Left lung (tissue), 10 donors: ENCODE results near the gene SLC46A1. TPM values are rescaled to one million over a fixed set of nuclear protein-coding genes. Genes with fewer than 3 reads are reported as not detected.

Experiments used
- ATAC-seq: fragments of 200-7000 bp; cut with Tn5 transposase; one replicate; pipeline ENCODE4 v1.9.1; 2020; ENCODE audit warnings: moderate library complexity
- DNase-seq, 4 donors: peaks; one replicate each; pipeline ENCODE4 v3.0.0-alpha.2; 2013 to 2020
- H3K27ac ChIP-seq, 2 donors: fragments of 200-600 bp; sonication (generic) in 1 of 2; one replicate each; pipeline versions ENCODE4 v1.5.0 to v1.8.0; 2020 to 2021
- H3K27me3 ChIP-seq, 2 donors: fragments of 200-600 bp; sonication (generic) in 1 of 2; one replicate each; pipeline versions ENCODE4 v1.5.0 to v1.8.0; 2020 to 2021
- H3K36me3 ChIP-seq, 2 donors: fragments of 200-600 bp; sonication (generic) in 1 of 2; one replicate each; pipeline versions ENCODE4 v1.5.0 to v1.8.0; 2020 to 2021
- H3K4me1 ChIP-seq, 2 donors: fragments of 200-600 bp; one replicate each; pipeline ENCODE4 v1.8.0; 2021
- H3K4me3 ChIP-seq, 2 donors: fragments of 200-600 bp; sonication (generic) in 1 of 2; one replicate each; pipeline versions ENCODE4 v1.5.0 to v1.8.0; 2020 to 2021; ENCODE audit warnings: mild to moderate bottlenecking in 1 of 2
- H3K9me3 ChIP-seq, 2 donors: fragments of 200-600 bp; sonication (generic) in 1 of 2; one replicate each; pipeline versions ENCODE4 v1.5.0 to v1.8.0; 2020 to 2021
- CTCF ChIP-seq, 2 donors: fragments of 200-600 bp; sonication (generic) in 1 of 2; IDR thresholded peaks; one replicate each; pipeline versions ENCODE4 v1.5.0 to v1.8.0; 2021; ENCODE audit warnings: antibody characterized with exemption in 2 of 2
- intact Hi-C, 2 donors: fragments of 100-400 bp; cut with DNase I; formaldehyde crosslinking; loops; one replicate each; pipeline versions ENCODE4 v1.11.2 to v1.14.2; 2022
- polyA plus RNA-seq, 6 donors: library from polyadenylated mRNA; unstranded; fragments of 120-200 nt; gene quantifications; one replicate each; pipeline ENCODE4 v1.2.1, GENCODE V29; 2013; ENCODE audit not compliant: insufficient read length in 6 of 6
- total RNA-seq, 2 donors: library from RNA; stranded (reverse); fragmentation: NEBNext Ultra II Directional; extraction: Animal tissue kit (Norgen Biotek cat#: 25700); gene quantifications; one replicate each; pipeline ENCODE4 v1.2.1, GENCODE V29; 2021
- donor health status: DM: no; HTN: yes; CAD: no.
- donor health status: DM: no; HTN: no; CAD: no.

Gene SLC46A1
- total and polyA plus RNA-seq, 8 donors = 7.9 to 28.8 (median 11.4) TPM

DNA sequence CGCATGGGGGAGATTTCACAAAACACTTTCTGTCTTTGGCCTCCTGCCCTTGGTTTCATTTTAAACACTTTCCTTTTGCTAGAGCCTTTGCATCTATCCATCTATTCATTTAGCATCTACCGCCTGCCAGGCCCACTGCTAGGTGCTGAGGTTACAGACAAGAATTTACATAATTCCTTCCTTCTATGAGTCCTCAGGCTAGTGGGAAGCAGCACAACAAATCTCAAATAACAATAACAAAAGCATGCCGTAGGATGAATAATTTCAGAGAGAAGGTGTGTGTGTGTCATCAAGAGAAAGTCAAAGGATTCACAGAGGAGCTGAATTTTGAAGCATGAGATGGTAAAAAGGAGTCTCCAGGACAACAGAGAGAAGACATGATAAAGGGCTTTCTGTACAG is 6.1 kb upstream of the SLC46A1 start:
- Histone ChIP-seq H3K36me3 (no peaks in the 10 kb centered on the region), H3K9me3 (no peaks in the 10 kb centered on the region), H3K27ac (no peak overlapping the region), H3K4me1 (peaks cover 0 to 5% of the 10 kb centered on the region in 2 donors), H3K4me3 (no peak overlapping the region), H3K27me3 (peaks cover 0 to 3% of the 10 kb centered on the region in 2 donors)
- ATAC-seq (no peak), DNase-seq (no peak)
- intact Hi-C loops = no loop called here
- TF ChIP-seq CTCF (IDR thresholded peaks at IDR 0.05) = no peak

DNA sequence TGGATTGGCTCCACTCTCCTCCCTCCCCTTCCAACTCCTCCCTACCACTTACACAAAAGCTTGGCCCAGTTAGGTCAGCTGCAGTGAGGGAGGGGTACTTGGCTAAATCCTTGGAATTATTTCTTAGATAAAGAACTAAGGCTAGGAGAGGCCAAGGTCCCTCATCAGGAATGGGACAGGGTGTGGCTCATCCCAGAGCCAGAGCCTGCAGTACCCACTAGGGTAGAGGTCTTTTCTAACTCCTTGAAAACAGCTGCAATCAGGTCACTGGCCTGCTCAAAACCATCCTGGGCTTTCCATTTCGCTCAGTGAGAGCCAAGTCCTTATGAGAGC is 1.9 kb upstream of the SLC46A1 start:
- DNase-seq (no peak), ATAC-seq (no peak)
- TF ChIP-seq CTCF (IDR thresholded peaks at IDR 0.05) = no peak
- no peak overlapping the region for H3K27ac ChIP-seq
- no peaks in the 10 kb centered on the region for H3K9me3 ChIP-seq
- H3K4me3 ChIP-seq = no peak overlapping the region
- H3K4me1 ChIP-seq = peaks cover 11 to 37% of the 10 kb centered on the region in 2 donors
- intact Hi-C loops = no loop called here
- peaks cover 0 to under 1% of the 10 kb centered on the region in 2 donors for H3K36me3 ChIP-seq
- H3K27me3 ChIP-seq = peaks cover 0 to 27% of the 10 kb centered on the region in 2 donors

DNA sequence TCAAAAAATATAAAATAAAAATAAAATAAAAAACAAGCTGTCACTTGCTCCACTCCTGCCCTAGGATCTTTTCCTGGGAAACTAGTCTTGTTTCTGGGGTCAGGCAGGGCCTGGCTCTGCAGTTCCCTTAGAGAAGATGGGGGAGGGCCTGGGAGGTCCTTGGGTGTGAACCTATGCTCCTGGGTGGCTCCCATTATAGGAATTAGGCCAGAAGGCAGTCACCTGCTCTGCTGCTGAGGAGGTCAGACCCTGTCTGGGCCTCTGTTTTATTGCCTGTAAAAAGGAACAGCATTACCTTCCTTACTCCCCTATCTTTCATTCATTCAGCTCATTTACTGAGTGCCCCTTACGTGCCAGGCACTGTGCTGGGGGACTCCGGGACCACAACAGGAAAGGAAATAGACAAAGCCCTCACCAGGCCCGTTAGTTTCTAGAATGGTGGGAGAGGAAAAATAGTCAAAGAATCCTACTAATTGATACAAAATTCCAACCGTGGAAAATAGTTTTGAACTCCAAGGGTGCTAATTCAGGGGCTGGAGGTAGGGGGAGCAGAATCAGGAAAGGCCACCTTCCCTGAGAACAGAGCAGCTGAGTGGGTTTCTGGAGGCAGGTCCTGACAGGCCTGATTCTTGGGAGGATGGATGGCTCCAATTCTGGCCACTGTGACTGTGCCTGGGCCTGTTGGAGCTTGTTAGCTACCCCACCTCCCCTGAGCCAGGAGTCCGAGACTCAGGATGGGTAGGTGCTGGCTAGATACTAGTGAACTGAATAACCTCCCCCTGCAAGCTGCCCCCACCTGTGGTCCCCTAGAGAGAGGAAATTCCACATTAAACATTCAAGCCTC is 1.3 kb upstream of the SLC46A1 start:
- intact Hi-C loops = no loop called here
- Histone ChIP-seq H3K9me3 (no peaks in the 10 kb centered on the region), H3K27ac (no peak overlapping the region), H3K4me1 (peaks cover 11 to 42% of the 10 kb centered on the region in 2 donors), H3K27me3 (peaks cover 0 to 27% of the 10 kb centered on the region in 2 donors), H3K36me3 (peaks cover 0 to 6% of the 10 kb centered on the region in 2 donors), H3K4me3 (no peak overlapping the region)
- TF ChIP-seq CTCF (IDR thresholded peaks at IDR 0.05) = no peak
- no peak for DNase-seq
- no peak for ATAC-seq

- peaks cover 0 to 12% of the 10 kb centered on the region in 2 donors for H3K36me3 ChIP-seq
Observed at GRCh38 chr17:28406473-28406814, 432 bp upstream of the SLC46A1 start.

More at GRCh38 chr17:28406473-28406814, 432 bp upstream of the SLC46A1 start:
- no peak for DNase-seq
- ATAC-seq = peak; percentile 42
- Histone ChIP-seq H3K9me3 (no peaks in the 10 kb centered on the region), H3K4me1 (peaks cover 11 to 50% of the 10 kb centered on the region in 2 donors), H3K27me3 (peaks cover 0 to 27% of the 10 kb centered on the region in 2 donors), H3K27ac (no peak overlapping the region), H3K4me3 (peak overlapping the region; percentile 72 to 97)
- no peak for TF ChIP-seq CTCF (IDR thresholded peaks at IDR 0.05)
- intact Hi-C loops = no loop called here
